Heart left ventricle (tissue), 13 donors: Measurements from ENCODE around the gene CRIP1.

Source experiments
- CTCF ChIP-seq, 12 donors: fragments of 200-600 bp; sonication (generic) in 4 of 12; IDR thresholded peaks; one replicate each; pipeline versions ENCODE4 v1.5.0 to v1.8.0; 2018 to 2022; ENCODE audit warnings: antibody characterized with exemption in 12 of 12, mild to moderate bottlenecking in 5 of 12
- POLR2A ChIP-seq, 2 donors: fragments of 450-650 bp; IDR thresholded peaks; one replicate each; pipeline ENCODE4 v1.6.1; 2017; ENCODE audit warnings: antibody characterized with exemption in 2 of 2, mild to moderate bottlenecking in 2 of 2, moderate library complexity in 2 of 2
- donor health status: ischemic (EF 13 %, LVEDD 7.1; RV severe dilation, severe dysfunction).
- donor health status: DM: no; HTN: yes; CAD: no.
- donor health status: DM: no; HTN: no; CAD: no.
- donor health status: ischemic (EF 25% LVEDD 6.9; RV normal size, moderate dysfunction).
- donor health status: ischemic (EF 25% LVEDD 5.7; RV mildly dilated, moderate dysfunction).
- donor health status: ischemic (EF 35%, LVEDD 5.7; RV mildly dilated, moderate dysfunction).
- donor health status: nonischemic (EF 11% LVEDD 7.7; RV severe dilation, severe dysfunction).
- donor health status: DM: yes; HTN: yes; CAD: no.
- donor health status: PGD.
- donor health status: ischemic (EF 29% LVEDD 5.4; RV normal size, mild dysfunction).
- donor health status: nonischemic (EF 23%, LVEDD 6.1; RV moderate dilation, normal function).

GRCh38 chr14:105460616-105461015 lies 26.1 kb upstream of the CRIP1 start:
- TF ChIP-seq CTCF (IDR thresholded peaks at IDR 0.05) (no peak), POLR2A (IDR thresholded peaks at IDR 0.05) (no peak)
